Right ventricle myocardium superior (tissue), 1 donor: ENCODE results near the gene CDKL4. TPM values are rescaled to one million over a fixed set of nuclear protein-coding genes. Genes with fewer than 3 reads are reported as not detected.
"Not testable (repeated sequence)": the region's sequence is repeated elsewhere in the genome, so short reads cannot be mapped to it uniquely, and the experiment has no call there.

Experiments
- ATAC-seq: fragments of 200-7000 bp; cut with Tn5 transposase; one replicate; pipeline ENCODE4 v1.9.1; 2020; ENCODE audit warnings: mild to moderate bottlenecking; ENCODE audit not compliant: poor library complexity
- DNase-seq: peaks from one replicate; pipeline ENCODE4 v3.0.0-alpha.2; 2020
- intact Hi-C: fragments of 100-400 bp; cut with DNase I; formaldehyde crosslinking; loops from one replicate; pipeline ENCODE4 v1.11.2; 2022
- total RNA-seq: library from RNA; stranded (reverse); fragmentation: NEBNext Ultra II Directional; extraction: Animal tissue kit (Norgen Biotek cat#: 25700); gene quantifications from one replicate; pipeline ENCODE4 v1.2.1, GENCODE V29; 2021
- donor health status: DM: no; HTN: yes; CAD: no; lungs with severe emphysema.

CDKL4 gene
- total RNA-seq, 1 donor from 2014 or later, result not detected

GRCh38 chr2:39153312-39153711 lies 90.5 kb downstream of the CDKL4 start:
- no peak for ATAC-seq
- intact Hi-C loops, result no loop called here
- no peak for DNase-seq

GRCh38 chr2:39152504-39152903 lies 91.3 kb downstream of the CDKL4 start:
- intact Hi-C loops, result no loop called here
- DNase-seq, result no peak
- ATAC-seq, result no peak

GRCh38 chr2:39150890-39151497 lies 92.8 kb downstream of the CDKL4 start:
- DNase-seq (no peak), ATAC-seq (no peak)
- intact Hi-C loops, result no loop called here

GRCh38 chr2:39150102-39150562 lies 93.6 kb downstream of the CDKL4 start:
- DNase-seq (no peak), ATAC-seq (no peak)
- intact Hi-C loops, result no loop called here

GRCh38 chr2:39146630-39147029 lies 97.1 kb downstream of the CDKL4 start:
- ATAC-seq (no peak), DNase-seq (no peak)
- intact Hi-C loops, result no loop called here

- DNase-seq, result no peak
- ATAC-seq, result no peak
- intact Hi-C loops, result no loop called here
Observed at GRCh38 chr2:39145906-39146421, 97.8 kb downstream of the CDKL4 start.

- ATAC-seq, result no peak
- no peak for DNase-seq
- intact Hi-C loops, result no loop called here
Observed at GRCh38 chr2:39144416-39144815, 99.4 kb downstream of the CDKL4 start.

GRCh38 chr2:39142904-39143605 lies 100.7 kb downstream of the CDKL4 start:
- ATAC-seq (no peak), DNase-seq (no peak)
- intact Hi-C loops, result no loop called here

- ATAC-seq (peak; percentile 80), DNase-seq (no peak)
- intact Hi-C loops, result no loop called here
Observed at GRCh38 chr2:39141334-39142271, 102.2 kb downstream of the CDKL4 start.

GRCh38 chr2:39140948-39141333 lies 102.8 kb downstream of the CDKL4 start:
- intact Hi-C loops, ATAC-seq, DNase-seq: not testable (repeated sequence)

- peak; percentile 84 for ATAC-seq
- intact Hi-C loops, result no loop called here
- no peak for DNase-seq
Observed at GRCh38 chr2:39140322-39140847, 103.4 kb downstream of the CDKL4 start.

GRCh38 chr2:39139511-39140237 lies 104.1 kb downstream of the CDKL4 start:
- DNase-seq, result no peak
- no peak for ATAC-seq
- intact Hi-C loops, result no loop called here

- no peak for ATAC-seq
- intact Hi-C loops, result no loop called here
- no peak for DNase-seq
Observed at GRCh38 chr2:39138837-39139211, 104.9 kb downstream of the CDKL4 start.

GRCh38 chr2:39138187-39138836 lies 105.5 kb downstream of the CDKL4 start:
- intact Hi-C loops, DNase-seq, ATAC-seq: not testable (repeated sequence)

GRCh38 chr2:39136799-39137198 lies 107.0 kb downstream of the CDKL4 start:
- ATAC-seq, result no peak
- no peak for DNase-seq
- intact Hi-C loops, result no loop called here

GRCh38 chr2:39135690-39136259 lies 108.0 kb downstream of the CDKL4 start:
- ATAC-seq (no peak), DNase-seq (no peak)
- intact Hi-C loops, result no loop called here

GRCh38 chr2:39133215-39133851 lies 110.4 kb downstream of the CDKL4 start:
- DNase-seq (no peak), ATAC-seq (no peak)
- intact Hi-C loops, result no loop called here
